ENCODE results near the gene C22orf39. TPM values are rescaled to one million over a fixed set of nuclear protein-coding genes. Genes with fewer than 3 reads are reported as not detected.

Gene C22orf39
- total RNA-seq, 6 experiments from 2014 or later, result 11.2 to 12.7 (median 12.2) TPM

- Mint-ChIP-seq H3K4me1 (ENCODE audit: low read depth) (peaks cover 33% of the 10 kb centered on the region), H3K4me3 (no peak overlapping the region), H3K36me3 (ENCODE audit: low read depth) (peaks cover 37% of the 10 kb centered on the region)
These were observed 4.1 kb upstream of the C22orf39 start for GRCh38 chr22:19451570-19451969.

GRCh38 chr22:19450363-19451175 is 3.1 kb upstream of the C22orf39 start:
- no peak for DNase-seq
- Mint-ChIP-seq H3K27me3 (ENCODE audit: insufficient read depth) (peaks cover 5% of the 10 kb centered on the region), H3K27ac (no peak overlapping the region; the same call in 1 of the 2 replicates), H3K4me3 (no peak overlapping the region), H3K4me1 (ENCODE audit: low read depth) (peaks cover 29% of the 10 kb centered on the region), H3K36me3 (ENCODE audit: low read depth) (peaks cover 33% of the 10 kb centered on the region), H3K9me3 (no peaks in the 10 kb centered on the region)
- TF ChIP-seq CTCF (IDR thresholded peaks at IDR 0.05), result no peak

More at GRCh38 chr22:19451570-19451969, 4.1 kb upstream of the C22orf39 start:
- no peak overlapping the region for H3K27ac Mint-ChIP-seq
- no peaks in the 10 kb centered on the region for H3K9me3 Mint-ChIP-seq
- H3K27me3 Mint-ChIP-seq (ENCODE audit: insufficient read depth), result peaks cover 5% of the 10 kb centered on the region
- no peak for TF ChIP-seq CTCF (IDR thresholded peaks at IDR 0.05)
- no peak for DNase-seq

GRCh38 chr22:19449422-19449767 is 1.9 kb upstream of the C22orf39 start:
- Mint-ChIP-seq H3K27me3 (ENCODE audit: insufficient read depth) (peaks cover 5% of the 10 kb centered on the region), H3K4me3 (no peak overlapping the region), H3K9me3 (no peaks in the 10 kb centered on the region), H3K27ac (no peak overlapping the region), H3K36me3 (ENCODE audit: low read depth) (peaks cover 26% of the 10 kb centered on the region), H3K4me1 (ENCODE audit: low read depth) (peaks cover 22% of the 10 kb centered on the region)
- TF ChIP-seq CTCF (IDR thresholded peaks at IDR 0.05), result no peak
- DNase-seq, result no peak

GRCh38 chr22:19448739-19449421 is 1.4 kb upstream of the C22orf39 start:
- no peak overlapping the region for H3K27ac Mint-ChIP-seq
- TF ChIP-seq CTCF (IDR thresholded peaks at IDR 0.05), result no peak
- DNase-seq, result no peak
- H3K9me3 Mint-ChIP-seq, result no peaks in the 10 kb centered on the region
- peak overlapping the region; percentile 89; the same call in 1 of the 2 replicates for H3K4me3 Mint-ChIP-seq
- H3K36me3 Mint-ChIP-seq (ENCODE audit: low read depth), result peaks cover 21% of the 10 kb centered on the region
- H3K27me3 Mint-ChIP-seq (ENCODE audit: insufficient read depth), result peaks cover 5% of the 10 kb centered on the region
- H3K4me1 Mint-ChIP-seq (ENCODE audit: low read depth), result peaks cover 22% of the 10 kb centered on the region

- no peak for TF ChIP-seq CTCF (IDR thresholded peaks at IDR 0.05)
- peak overlapping the region; percentile 82 for H3K27ac Mint-ChIP-seq
- H3K4me3 Mint-ChIP-seq, result peak overlapping the region; percentile 89
- DNase-seq, result peak; percentile 43
- peaks cover 5% of the 10 kb centered on the region for H3K27me3 Mint-ChIP-seq (ENCODE audit: insufficient read depth)
- peaks cover 22% of the 10 kb centered on the region for H3K4me1 Mint-ChIP-seq (ENCODE audit: low read depth)
- peaks cover 19% of the 10 kb centered on the region for H3K36me3 Mint-ChIP-seq (ENCODE audit: low read depth)
- no peaks in the 10 kb centered on the region for H3K9me3 Mint-ChIP-seq
These were observed 631 bp upstream of the C22orf39 start for GRCh38 chr22:19448076-19448607.

Measured in HFFc6 (cell line).